Mesenchymal stem cell (in vitro differentiated cells and primary cell): ENCODE results near the gene C6orf141.

Source experiments
- DNase-seq: peaks from one replicate; pipeline ENCODE4 v3.0.0-alpha.2; 2013
- H2AFZ ChIP-seq: one replicate; pipeline ENCODE4 v1.6.1; 2013; ENCODE audit warnings: low read depth, mild to moderate bottlenecking, control low read depth, inconsistent platforms, low read length, moderate library complexity
- H2AK5ac ChIP-seq: 2 replicates; pipeline ENCODE4 v1.6.1; 2013; ENCODE audit warnings: low read length, moderate library complexity, mild to moderate bottlenecking, inconsistent platforms; ENCODE audit not compliant: severe bottlenecking
- H2BK120ac ChIP-seq: one replicate; pipeline ENCODE4 v1.6.1; 2013; ENCODE audit warnings: low read depth, mild to moderate bottlenecking, inconsistent platforms, low read length, moderate library complexity
- H2BK12ac ChIP-seq, 2 experiments: one replicate each; pipeline ENCODE4 v1.6.1; 2013; ENCODE audit warnings: inconsistent platforms in 2 of 2, low read length in 2 of 2, mild to moderate bottlenecking in 2 of 2, moderate library complexity in 2 of 2, control low read depth in 1 of 2
- H2BK15ac ChIP-seq: one replicate; pipeline ENCODE4 v1.6.1; 2013; ENCODE audit warnings: mild to moderate bottlenecking, low read depth, inconsistent platforms; ENCODE audit not compliant: poor library complexity, severe bottlenecking
- H2BK5ac ChIP-seq: 2 replicates; pipeline ENCODE4 v1.6.1; 2013; ENCODE audit warnings: low read depth, mild to moderate bottlenecking, low read length, control low read depth, inconsistent platforms; ENCODE audit not compliant: poor library complexity, severe bottlenecking
- H3K14ac ChIP-seq, 2 experiments: one replicate each; pipeline ENCODE4 v1.6.1; 2013; ENCODE audit warnings: inconsistent platforms in 2 of 2, low read length in 2 of 2, control low read depth in 1 of 2, mild to moderate bottlenecking in 1 of 2, moderate library complexity in 1 of 2
- H3K18ac ChIP-seq, 2 experiments: one replicate each; pipeline ENCODE4 v1.6.1; 2013; ENCODE audit warnings: inconsistent platforms in 2 of 2, low read length in 2 of 2, control low read depth in 1 of 2, low read depth in 1 of 2, mild to moderate bottlenecking in 1 of 2
- H3K23ac ChIP-seq, 2 experiments: one replicate each; pipeline ENCODE4 v1.6.1; 2013; ENCODE audit warnings: inconsistent platforms in 2 of 2, low read length in 2 of 2, mild to moderate bottlenecking in 2 of 2, moderate library complexity in 2 of 2, control low read depth in 1 of 2
- H3K27ac ChIP-seq: 2 replicates; pipeline ENCODE4 v1.5.1; 2013; ENCODE audit warnings: mild to moderate bottlenecking, moderate library complexity, low read length, control low read depth, inconsistent platforms; ENCODE audit not compliant: poor library complexity, severe bottlenecking
- H3K27me3 ChIP-seq, 2 experiments: 2 replicates each; pipeline versions ENCODE4 v1.6.1 to v1.7.0; 2013; ENCODE audit warnings: low read length in 2 of 2, mild to moderate bottlenecking in 2 of 2, moderate library complexity in 2 of 2, control low read depth in 1 of 2, inconsistent platforms in 1 of 2; ENCODE audit not compliant: control insufficient read depth in 1 of 2, insufficient read depth in 1 of 2
- H3K36me3 ChIP-seq, 2 experiments: 2 replicates each; pipeline versions ENCODE4 v1.6.1 to v1.7.0; 2013; ENCODE audit warnings: low read length in 2 of 2, control low read depth in 1 of 2, inconsistent platforms in 1 of 2, low read depth in 1 of 2, mild to moderate bottlenecking in 1 of 2; ENCODE audit not compliant: insufficient read depth in 2 of 2, control insufficient read depth in 1 of 2
- H3K4ac ChIP-seq, 2 experiments: one replicate each; pipeline ENCODE4 v1.6.1; 2013; ENCODE audit warnings: inconsistent platforms in 2 of 2, low read length in 2 of 2, mild to moderate bottlenecking in 2 of 2, moderate library complexity in 2 of 2, control low read depth in 1 of 2, low read depth in 1 of 2
- H3K4me1 ChIP-seq: 2 replicates; pipeline ENCODE4 v1.6.1; 2013; ENCODE audit warnings: low read depth, low read length, control low read depth; ENCODE audit not compliant: control insufficient read depth, insufficient read depth
- H3K4me2 ChIP-seq: 2 replicates; pipeline ENCODE4 v1.6.1; 2013; ENCODE audit warnings: low read length, mild to moderate bottlenecking, inconsistent platforms; ENCODE audit not compliant: poor library complexity, severe bottlenecking
- H3K4me3 ChIP-seq, 2 experiments: 2 replicates each; pipeline versions ENCODE4 v1.5.1 to v1.7.0; 2013; ENCODE audit warnings: low read length in 2 of 2, mild to moderate bottlenecking in 2 of 2, control low read depth in 1 of 2, low read depth in 1 of 2; ENCODE audit not compliant: insufficient read depth in 1 of 2
- H3K79me1 ChIP-seq: replicated peaks from 2 replicates; pipeline ENCODE4 v1.6.1; 2013; ENCODE audit warnings: mild to moderate bottlenecking, control low read depth, low read length, inconsistent platforms; ENCODE audit not compliant: poor library complexity, severe bottlenecking
- H3K9ac ChIP-seq: 2 replicates; pipeline ENCODE4 v1.7.0; 2013; ENCODE audit warnings: mild to moderate bottlenecking, low read length, moderate library complexity
- H3K9me3 ChIP-seq: 2 replicates; pipeline ENCODE4 v1.7.0; 2013; ENCODE audit warnings: mild to moderate bottlenecking, low read length; ENCODE audit not compliant: control insufficient read depth
- H4K8ac ChIP-seq: one replicate; pipeline ENCODE4 v1.6.1; 2013; ENCODE audit warnings: inconsistent platforms, mild to moderate bottlenecking, low read length, moderate library complexity
- H4K91ac ChIP-seq: one replicate; pipeline ENCODE4 v1.6.1; 2013; ENCODE audit warnings: mild to moderate bottlenecking, low read length, inconsistent platforms
- WGBS: methylation state at CpG from one replicate; pipeline ENCODE4 v1.1.7; 2013; ENCODE audit warnings: mixed read lengths; 5-methylcytosine and 5-hydroxymethylcytosine counted together

C6orf141 gene

GRCh38 chr6:49530141-49530776, 20.2 kb upstream of the C6orf141 start:
- no peak overlapping the region for H3K4me3 ChIP-seq
- H3K27ac ChIP-seq: no peak overlapping the region
- no peak overlapping the region for H2BK5ac ChIP-seq
- no peak overlapping the region for H2BK12ac ChIP-seq
- H2BK15ac ChIP-seq: no peak overlapping the region
- H3K18ac ChIP-seq: no peak overlapping the region
- no peak overlapping the region for H3K4me2 ChIP-seq
- no peak overlapping the region for H3K14ac ChIP-seq
- no peak overlapping the region for H2AFZ ChIP-seq
- no peaks in the 10 kb centered on the region for H3K79me1 ChIP-seq
- H4K91ac ChIP-seq: no peak overlapping the region
- no peak overlapping the region for H3K4ac ChIP-seq
- no peak overlapping the region for H3K23ac ChIP-seq
- H2AK5ac ChIP-seq: no peak overlapping the region
- no peaks in the 10 kb centered on the region for H3K4me1 ChIP-seq
- DNase-seq: no peak
- no peak overlapping the region for H2BK120ac ChIP-seq
- H4K8ac ChIP-seq: no peak overlapping the region
- H3K9ac ChIP-seq: no peak overlapping the region
- no CpG with 5 or more reads among the region's 2 CpGs for WGBS
- H3K36me3 ChIP-seq: no peaks in the 10 kb centered on the region
- H3K27me3 ChIP-seq: no peaks in the 10 kb centered on the region
- no peaks in the 10 kb centered on the region for H3K9me3 ChIP-seq

- Histone ChIP-seq H2AK5ac (no peak overlapping the region), H3K79me1 (no peaks in the 10 kb centered on the region)
- WGBS: no CpG with 5 or more reads among the region's 3 CpGs
Observed at GRCh38 chr6:49531774-49532569, 18.5 kb upstream of the C6orf141 start.

GRCh38 chr6:49535795-49536194, 14.7 kb upstream of the C6orf141 start:
- no peak overlapping the region for H2BK15ac ChIP-seq
- H4K91ac ChIP-seq: no peak overlapping the region
- no peak overlapping the region for H2BK120ac ChIP-seq
- no peak overlapping the region for H3K4ac ChIP-seq
- no peaks in the 10 kb centered on the region for H3K36me3 ChIP-seq
- H3K14ac ChIP-seq: no peak overlapping the region
- no peak overlapping the region for H3K27ac ChIP-seq
- H3K9ac ChIP-seq: no peak overlapping the region
- no peak overlapping the region for H3K4me2 ChIP-seq
- H3K27me3 ChIP-seq: no peaks in the 10 kb centered on the region
- no peak overlapping the region for H4K8ac ChIP-seq
- no peak overlapping the region for H3K23ac ChIP-seq
- no peak overlapping the region for H3K18ac ChIP-seq
- H2AK5ac ChIP-seq: no peak overlapping the region
- WGBS: 80% methylated on average over 2 of the region's 5 CpGs
- no peaks in the 10 kb centered on the region for H3K4me1 ChIP-seq
- DNase-seq: no peak
- no peaks in the 10 kb centered on the region for H3K9me3 ChIP-seq
- no peak overlapping the region for H2BK12ac ChIP-seq
- H2BK5ac ChIP-seq: no peak overlapping the region
- no peaks in the 10 kb centered on the region for H3K79me1 ChIP-seq
- H2AFZ ChIP-seq: no peak overlapping the region
- H3K4me3 ChIP-seq: no peak overlapping the region

More at GRCh38 chr6:49531774-49532569, 18.5 kb upstream of the C6orf141 start:
- Histone ChIP-seq H2BK12ac (no peak overlapping the region), H3K9ac (peak overlapping the region; percentile 80), H3K14ac (no peak overlapping the region), H3K36me3 (no peaks in the 10 kb centered on the region), H2BK120ac (no peak overlapping the region), H3K23ac (no peak overlapping the region), H4K91ac (no peak overlapping the region), H3K18ac (no peak overlapping the region), H3K27ac (no peak overlapping the region), H3K4me2 (no peak overlapping the region), H3K9me3 (no peaks in the 10 kb centered on the region), H3K4ac (no peak overlapping the region), H4K8ac (no peak overlapping the region), H3K27me3 (no peaks in the 10 kb centered on the region), H3K4me3 (peak overlapping the region in 1 of 2 experiments; percentile 45), H2BK5ac (no peak overlapping the region), H2AFZ (no peak overlapping the region), H2BK15ac (no peak overlapping the region), H3K4me1 (no peaks in the 10 kb centered on the region)
- peak; percentile 73 for DNase-seq

- no peaks in the 10 kb centered on the region for H3K9me3 ChIP-seq
- no peak for DNase-seq
- H3K36me3 ChIP-seq: no peaks in the 10 kb centered on the region
- peak overlapping the region in 1 of 2 experiments; percentile 10 for H2BK12ac ChIP-seq
- no peak overlapping the region for H2BK15ac ChIP-seq
- H2BK120ac ChIP-seq: no peak overlapping the region
- no peak overlapping the region for H3K27ac ChIP-seq
- no peak overlapping the region for H2BK5ac ChIP-seq
- no peak overlapping the region for H2AK5ac ChIP-seq
- H2AFZ ChIP-seq: no peak overlapping the region
- no peak overlapping the region for H3K9ac ChIP-seq
- H3K23ac ChIP-seq: no peak overlapping the region
- peak overlapping the region in 1 of 2 experiments; percentile 18 for H3K14ac ChIP-seq
- no peak overlapping the region for H4K91ac ChIP-seq
- H3K27me3 ChIP-seq: no peaks in the 10 kb centered on the region
- no peaks in the 10 kb centered on the region for H3K4me1 ChIP-seq
- no peak overlapping the region for H3K18ac ChIP-seq
- no peaks in the 10 kb centered on the region for H3K79me1 ChIP-seq
- no peak overlapping the region for H3K4ac ChIP-seq
- H3K4me3 ChIP-seq: no peak overlapping the region
- no peak overlapping the region for H3K4me2 ChIP-seq
- 100% methylated on average over 2 of the region's 3 CpGs for WGBS
- H4K8ac ChIP-seq: no peak overlapping the region
Observed at GRCh38 chr6:49539102-49539501, 11.4 kb upstream of the C6orf141 start.
